Measurements from ENCODE around the gene ZNF785. TPM values are rescaled to one million over a fixed set of nuclear protein-coding genes. Genes with fewer than 3 reads are reported as not detected.

The ZNF785 gene
- total and polyA plus RNA-seq, 2 donors (not counting 3 experiments of a cell fraction or from before 2014, with no cell fraction given) = 7.8 to 21.9 TPM

DNA sequence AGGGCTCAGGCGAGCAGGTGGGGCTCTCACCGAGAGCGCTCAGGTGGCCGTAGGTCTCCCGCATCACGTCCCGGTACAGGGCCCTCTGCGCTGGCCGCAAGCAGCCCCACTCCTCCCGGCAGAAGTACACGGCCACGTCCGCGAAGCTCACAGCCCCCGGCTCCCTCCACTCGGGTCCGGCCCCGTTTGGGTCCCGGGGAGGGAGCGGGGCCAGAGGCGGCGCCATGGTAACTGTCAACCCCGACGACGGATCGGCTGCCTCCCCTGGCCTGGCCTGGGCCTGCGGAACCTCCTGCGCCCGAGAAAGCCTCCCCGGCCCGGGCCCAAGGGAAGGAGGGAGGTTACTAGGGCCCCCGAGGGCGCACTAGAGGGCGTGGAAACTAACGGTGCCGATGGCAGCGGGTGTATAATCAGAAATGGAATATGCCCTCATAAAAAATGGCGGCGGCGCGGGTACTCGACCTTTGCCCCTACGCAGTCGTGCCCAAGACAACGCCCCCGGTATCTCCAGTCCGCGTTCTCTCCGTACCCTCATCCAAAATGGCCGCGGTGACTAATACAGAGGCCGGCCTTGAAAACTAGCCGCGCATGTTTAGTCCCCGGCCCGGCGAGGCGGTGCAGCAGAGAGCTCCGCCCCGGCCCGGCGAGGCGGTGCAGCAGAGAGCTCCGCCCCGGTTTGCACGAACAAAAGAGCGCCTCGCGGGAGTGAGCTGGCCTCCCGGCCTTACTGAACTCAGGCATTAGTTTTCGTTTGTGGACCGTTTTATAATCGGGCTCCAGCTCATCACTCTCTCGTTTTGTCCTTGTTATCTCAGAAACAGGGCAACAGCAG lies 27.3 kb downstream of the ZNF785 start, which contains the start of gene ZNF764:
Gene ZNF764, minus strand, starts transcription at position 418 of the 832 bp plus-strand sequence. Its CDS starts 192 bp downstream, at position 226.
- no peaks in the 10 kb centered on the region for H3K9me3 ChIP-seq (replicated peaks; ENCODE audit: control insufficient read depth, insufficient read depth, low read length)
- H2AFZ ChIP-seq (ENCODE audit: low read depth, low read length) = peak within 1 kb of the TSS; percentile 68
- H3K27me3 ChIP-seq (ENCODE audit: control insufficient read depth in 2 of 2, insufficient read depth in 2 of 2, low read length in 2 of 2) = no peaks in the 10 kb centered on the region
- H3K36me3 ChIP-seq (ENCODE audit: control insufficient read depth in 2 of 2, extremely low read depth in 1 of 2, insufficient read depth in 2 of 2, low read length in 2 of 2) = peaks cover 3 to 9% of the 10 kb centered on the region in 2 experiments
- BruUV-seq (replicated peaks) = TSS peak; percentile 35
- TF ChIP-seq POLR2AphosphoS5 (IDR thresholded peaks at IDR 0.05; ENCODE audit: insufficient read depth, low read depth, low read length) (peak; percentile 73), JUN (IDR thresholded peaks at IDR 0.05; ENCODE audit: borderline replicate concordance, insufficient read depth, insufficient read length, low read depth) (peak; percentile 28), CTCF (IDR thresholded peaks at IDR 0.05; ENCODE audit: extremely low read depth in 1 of 2, insufficient read depth in 1 of 2, low read depth in 1 of 2, low read length in 2 of 2) (no peak), MYC (IDR thresholded peaks at IDR 0.05; ENCODE audit: low read depth, low read length) (no peak), EZH2 (IDR thresholded peaks at IDR 0.05; ENCODE audit: borderline replicate concordance, low read depth, low read length, severe bottlenecking) (no peak), GATA2 (IDR thresholded peaks at IDR 0.05; ENCODE audit: insufficient read depth, insufficient read length, low read depth, low read length) (no peak), POLR2A (IDR thresholded peaks at IDR 0.05; ENCODE audit: low read depth, low read length) (peak; percentile 93), FOS (IDR thresholded peaks at IDR 0.05; ENCODE audit: borderline replicate concordance, insufficient read depth, low read length) (peak; percentile 76), MAX (IDR thresholded peaks at IDR 0.05; ENCODE audit: insufficient read depth, insufficient read length) (no peak)
- H3K4me3 ChIP-seq (replicated peaks in 1 of 3; ENCODE audit: insufficient read depth in 1 of 3, low read depth in 1 of 3, low read length in 3 of 3) = peak within 1 kb of the TSS; percentile 67 to 89 (median 75)
- H3K4me1 ChIP-seq (ENCODE audit: control insufficient read depth, extremely low read depth, insufficient read depth, low read length) = peaks cover 12% of the 10 kb centered on the region
- peaks cover 23% of the 10 kb centered on the region for H3K79me2 ChIP-seq (ENCODE audit: control insufficient read depth, insufficient read depth, low read length)
- no peaks in the 10 kb centered on the region for H4K20me1 ChIP-seq (replicated peaks; ENCODE audit: control insufficient read depth, extremely low read depth, insufficient read depth, low read length)
- H3K9ac ChIP-seq (replicated peaks; ENCODE audit: extremely low read depth, insufficient read depth, low read length) = peak within 1 kb of the TSS; percentile 92
- DNase-seq (ENCODE audit: low read depth, low spot score) = peak; percentile 98
- dilution Hi-C loops (cut with MboI; ENCODE audit: extremely low pct_ligation_motif_present, low sequenced_read_pairs) = no loop called here
- ChIA-PET POLR2A (interaction anchor here (0.6 to 2.2 kb wide), 6 partner anchors 13 to 128 kb away, joined by 3 to 13 read pairs (median 4); partner anchors contain the start of genes DCTPP1, ZNF688 and ZNF747), CTCF (interaction anchor here (0.8 to 2.6 kb wide), 11 partner anchors 12 to 149 kb away, joined by 3 to 27 read pairs (median 5); partner anchors contain the start of genes DCTPP1, ZNF688, ZNF689 and ZNF747)
- no peaks in the 10 kb centered on the region for H3K9me1 ChIP-seq (replicated peaks; ENCODE audit: control insufficient read depth, extremely low read depth, insufficient read depth, low read length)
- peak within 1 kb of the TSS; percentile 50 for H3K4me2 ChIP-seq (ENCODE audit: insufficient read depth, low read length)
- FAIRE-seq = peak; percentile 99
- peak within 1 kb of the TSS; percentile 83 for H3K27ac ChIP-seq (ENCODE audit: insufficient read depth, low read depth, low read length)
- intact Hi-C loops (cut with micrococcal nuclease) = loop anchor here (1.0 kb wide), 4 partner anchors 14 to 31 kb away; partner anchors contain the start of gene ZNF785
